ENCODE data around the gene PARP8. TPM values are rescaled to one million over a fixed set of nuclear protein-coding genes. Genes with fewer than 3 reads are reported as not detected.
A peak's percentile ranks its signal among the peaks of the same experiment; 100 is the strongest.

The PARP8 gene
- total RNA-seq, 1 experiment from 2014 or later = 6.8 TPM

GRCh38 chr5:50724262-50724661 is 57.8 kb downstream of the PARP8 start:
- DNase-seq (ENCODE audit: low read depth in 1 of 2, low spot score in 2 of 2) = no peak

GRCh38 chr5:50725800-50726474 is 59.5 kb downstream of the PARP8 start:
- no peaks in the 10 kb centered on the region for H3K9me3 ChIP-seq (replicated peaks)
- no peak overlapping the region for H3K4me3 ChIP-seq
- H3K27me3 ChIP-seq (replicated peaks) = no peaks in the 10 kb centered on the region
- H3K4me1 ChIP-seq (replicated peaks) = no peaks in the 10 kb centered on the region
- DNase-seq (ENCODE audit: low read depth in 1 of 2, low spot score in 2 of 2) = no peak
- H3K27ac ChIP-seq = no peak overlapping the region
- no peaks in the 10 kb centered on the region for H3K36me3 ChIP-seq

More at GRCh38 chr5:50724262-50724661, 57.8 kb downstream of the PARP8 start:
- H3K36me3 ChIP-seq = no peaks in the 10 kb centered on the region
- no peaks in the 10 kb centered on the region for H3K4me1 ChIP-seq (replicated peaks)
- H3K27ac ChIP-seq = no peak overlapping the region
- H3K4me3 ChIP-seq = no peak overlapping the region
- no peaks in the 10 kb centered on the region for H3K9me3 ChIP-seq (replicated peaks)
- no peaks in the 10 kb centered on the region for H3K27me3 ChIP-seq (replicated peaks)

GRCh38 chr5:50726475-50727148 is 60.2 kb downstream of the PARP8 start:
- H3K4me3 ChIP-seq = no peak overlapping the region
- no peaks in the 10 kb centered on the region for H3K27me3 ChIP-seq (replicated peaks)
- DNase-seq (ENCODE audit: low read depth in 1 of 2, low spot score in 2 of 2) = no peak

GRCh38 chr5:50727149-50727496 is 60.7 kb downstream of the PARP8 start:
- H3K4me1 ChIP-seq (replicated peaks) = no peaks in the 10 kb centered on the region
- DNase-seq (ENCODE audit: low read depth in 1 of 2, low spot score in 2 of 2) = no peak
- no peaks in the 10 kb centered on the region for H3K27me3 ChIP-seq (replicated peaks)

More at GRCh38 chr5:50726475-50727148, 60.2 kb downstream of the PARP8 start:
- Histone ChIP-seq H3K27ac (no peak overlapping the region), H3K4me1 (replicated peaks) (no peaks in the 10 kb centered on the region), H3K36me3 (no peaks in the 10 kb centered on the region), H3K9me3 (replicated peaks) (no peaks in the 10 kb centered on the region)

GRCh38 chr5:50727845-50728244 is 61.4 kb downstream of the PARP8 start:
- H3K4me3 ChIP-seq = no peak overlapping the region
- no peaks in the 10 kb centered on the region for H3K4me1 ChIP-seq (replicated peaks)
- no peaks in the 10 kb centered on the region for H3K36me3 ChIP-seq
- H3K9me3 ChIP-seq (replicated peaks) = no peaks in the 10 kb centered on the region
- no peaks in the 10 kb centered on the region for H3K27me3 ChIP-seq (replicated peaks)
- no peak overlapping the region for H3K27ac ChIP-seq
- DNase-seq (ENCODE audit: low read depth in 1 of 2, low spot score in 2 of 2) = no peak

More at GRCh38 chr5:50727149-50727496, 60.7 kb downstream of the PARP8 start:
- H3K36me3 ChIP-seq = no peaks in the 10 kb centered on the region
- H3K9me3 ChIP-seq (replicated peaks) = no peaks in the 10 kb centered on the region
- H3K4me3 ChIP-seq = no peak overlapping the region
- no peak overlapping the region for H3K27ac ChIP-seq

- no peaks in the 10 kb centered on the region for H3K36me3 ChIP-seq
Measured at GRCh38 chr5:50730336-50730735, 63.9 kb downstream of the PARP8 start.

GRCh38 chr5:50730841-50731240 is 64.4 kb downstream of the PARP8 start:
- no peak for DNase-seq (ENCODE audit: low read depth in 1 of 2, low spot score in 2 of 2)
- no peaks in the 10 kb centered on the region for H3K4me1 ChIP-seq (replicated peaks)
- no peak overlapping the region for H3K27ac ChIP-seq
- no peaks in the 10 kb centered on the region for H3K27me3 ChIP-seq (replicated peaks)
- H3K4me3 ChIP-seq = no peak overlapping the region
- H3K9me3 ChIP-seq (replicated peaks) = no peaks in the 10 kb centered on the region
- H3K36me3 ChIP-seq = no peaks in the 10 kb centered on the region

More at GRCh38 chr5:50730336-50730735, 63.9 kb downstream of the PARP8 start:
- H3K27ac ChIP-seq = no peak overlapping the region
- no peak overlapping the region for H3K4me3 ChIP-seq
- H3K9me3 ChIP-seq (replicated peaks) = no peaks in the 10 kb centered on the region
- no peaks in the 10 kb centered on the region for H3K27me3 ChIP-seq (replicated peaks)
- H3K4me1 ChIP-seq (replicated peaks) = no peaks in the 10 kb centered on the region
- no peak for DNase-seq (ENCODE audit: low read depth in 1 of 2, low spot score in 2 of 2)

- Histone ChIP-seq H3K27ac (no peak overlapping the region), H3K9me3 (replicated peaks) (no peaks in the 10 kb centered on the region), H3K4me1 (replicated peaks) (no peaks in the 10 kb centered on the region), H3K36me3 (no peaks in the 10 kb centered on the region), H3K27me3 (replicated peaks) (no peaks in the 10 kb centered on the region), H3K4me3 (no peak overlapping the region)
- DNase-seq (ENCODE audit: low read depth in 1 of 2, low spot score in 2 of 2) = no peak
Measured at GRCh38 chr5:50733741-50734140, 67.3 kb downstream of the PARP8 start.

GRCh38 chr5:50738864-50739263 is 72.4 kb downstream of the PARP8 start:
- Histone ChIP-seq H3K27ac (no peak overlapping the region), H3K9me3 (replicated peaks) (no peaks in the 10 kb centered on the region), H3K4me1 (replicated peaks) (no peaks in the 10 kb centered on the region; the same call in 1 of the 2 replicates), H3K27me3 (replicated peaks) (no peaks in the 10 kb centered on the region), H3K36me3 (no peaks in the 10 kb centered on the region), H3K4me3 (no peak overlapping the region)
- no peak for DNase-seq (ENCODE audit: low read depth in 1 of 2, low spot score in 2 of 2)

- Histone ChIP-seq H3K27me3 (replicated peaks) (no peaks in the 10 kb centered on the region), H3K9me3 (replicated peaks) (no peaks in the 10 kb centered on the region), H3K4me1 (replicated peaks) (peaks cover 5% of the 10 kb centered on the region), H3K36me3 (no peaks in the 10 kb centered on the region), H3K27ac (no peak overlapping the region), H3K4me3 (no peak overlapping the region)
- DNase-seq (ENCODE audit: low read depth in 1 of 2, low spot score in 2 of 2) = no peak
Measured at GRCh38 chr5:50740832-50741231, 74.4 kb downstream of the PARP8 start.

GRCh38 chr5:50744776-50745175 is 78.3 kb downstream of the PARP8 start:
- Histone ChIP-seq H3K4me1 (replicated peaks) (peaks cover 5% of the 10 kb centered on the region), H3K27ac (peak overlapping the region; percentile 6), H3K36me3 (no peaks in the 10 kb centered on the region), H3K27me3 (replicated peaks) (no peaks in the 10 kb centered on the region), H3K4me3 (peak overlapping the region; percentile 24), H3K9me3 (replicated peaks) (no peaks in the 10 kb centered on the region)
- peak in 1 of 2 experiments; percentile 25 for DNase-seq (ENCODE audit: low read depth in 1 of 2, low spot score in 2 of 2)

- DNase-seq (ENCODE audit: low read depth in 1 of 2, low spot score in 2 of 2) = no peak
- Histone ChIP-seq H3K27ac (no peak overlapping the region; the same call in 1 of the 2 replicates), H3K4me3 (peak overlapping the region; percentile 24; the same call in 1 of the 2 replicates), H3K4me1 (replicated peaks) (peaks cover 5% of the 10 kb centered on the region), H3K36me3 (no peaks in the 10 kb centered on the region), H3K9me3 (replicated peaks) (no peaks in the 10 kb centered on the region), H3K27me3 (replicated peaks) (no peaks in the 10 kb centered on the region)
Measured at GRCh38 chr5:50745221-50745910, 78.9 kb downstream of the PARP8 start.

GRCh38 chr5:50749181-50749580 is 82.7 kb downstream of the PARP8 start:
- no peak overlapping the region for H3K4me3 ChIP-seq
- H3K27me3 ChIP-seq (replicated peaks) = no peaks in the 10 kb centered on the region
- peaks cover 2% of the 10 kb centered on the region for H3K4me1 ChIP-seq (replicated peaks)
- no peak for DNase-seq (ENCODE audit: low read depth in 1 of 2, low spot score in 2 of 2)
- H3K36me3 ChIP-seq = no peaks in the 10 kb centered on the region
- H3K27ac ChIP-seq = no peak overlapping the region
- H3K9me3 ChIP-seq (replicated peaks) = no peaks in the 10 kb centered on the region

- H3K36me3 ChIP-seq = no peaks in the 10 kb centered on the region
- H3K4me1 ChIP-seq (replicated peaks) = no peaks in the 10 kb centered on the region; the same call in 1 of the 2 replicates
- H3K4me3 ChIP-seq = no peak overlapping the region
- no peak overlapping the region for H3K27ac ChIP-seq
- no peak for DNase-seq (ENCODE audit: low read depth in 1 of 2, low spot score in 2 of 2)
- no peaks in the 10 kb centered on the region for H3K9me3 ChIP-seq (replicated peaks)
- H3K27me3 ChIP-seq (replicated peaks) = no peaks in the 10 kb centered on the region
Measured at GRCh38 chr5:50749873-50750272, 83.4 kb downstream of the PARP8 start.

Data from SJSA1 (cell line).